ENCODE measurements around the gene PCDHGA8. TPM values are rescaled to one million over a fixed set of nuclear protein-coding genes. Genes with fewer than 3 reads are reported as not detected.

The PCDHGA8 gene
- total RNA-seq (not detected), total RNA-seq (0 to 1.6 (median 0.11) reads per million in 172 experiments)
- not detected for polyA plus RNA-seq (2013, experiment 1 of 2)
- polyA plus RNA-seq (2013, experiment 2 of 2): 0.03 TPM

- TF ChIP-seq CTCF (IDR thresholded peaks at IDR 0.05): no peak
- Mint-ChIP-seq H3K4me3 (no peak within 1 kb of the TSS), H3K4me1 (ENCODE audit: low read depth) (no peaks in the 10 kb centered on the region), H3K27ac (no peak within 1 kb of the TSS), H3K9me3 (peaks cover 19% of the 10 kb centered on the region), H3K36me3 (ENCODE audit: low read depth) (peaks cover 20% of the 10 kb centered on the region), H3K27me3 (peaks cover 85% of the 10 kb centered on the region)
- Histone ChIP-seq H3K27ac (ENCODE audit: low read depth in 1 of 2, low read length in 2 of 2) (no peak within 1 kb of the TSS), H3K9me3 (ENCODE audit: control insufficient read depth in 1 of 2, insufficient read depth in 1 of 2, low read length in 2 of 2) (peaks cover 49 to 53% of the 10 kb centered on the region in 2 experiments), H3K27me3 (ENCODE audit: control insufficient read depth in 1 of 2, insufficient read depth in 2 of 2, low read length in 2 of 2) (peaks cover 53 to 89% of the 10 kb centered on the region in 2 experiments), H3K4me1 (ENCODE audit: insufficient read depth, low read length) (no peaks in the 10 kb centered on the region), H3K4me3 (ENCODE audit: low read length) (no peak within 1 kb of the TSS), H3K36me3 (ENCODE audit: insufficient read depth, low read length) (no peaks in the 10 kb centered on the region)
- intact Hi-C loops (cut with DNase I, micrococcal nuclease): no loop called here
- ChIA-PET CTCF (interaction anchor here (0.9 to 1.0 kb wide), 2 partner anchors 23 to 171 kb away, joined by 3 to 4 read pairs; partner anchors contain the start of gene PCDHGB3), POLR2A (no interaction called here)
- no peak for ATAC-seq (ENCODE audit: poor library complexity)
- no peak for DNase-seq
Observed at GRCh38 chr5:141392429-141393198, at the start of gene PCDHGA8. Gene PCDHGA8 (plus strand): TSS chr5:141392633. CDS start chr5:141392814, 181 bp downstream.

GRCh38 chr5:141342773-141343172 lies 49.7 kb upstream of the PCDHGA8 start:
- ChIA-PET POLR2A (no interaction called here), CTCF (interaction anchor here (1.0 to 1.7 kb wide), 2 partner anchors 23 to 215 kb away, joined by 3 to 6 read pairs; partner anchors contain the start of gene TAF7)
- Mint-ChIP-seq H3K27ac (no peak overlapping the region), H3K9me3 (peaks cover 18% of the 10 kb centered on the region), H3K27me3 (peaks cover 87% of the 10 kb centered on the region), H3K4me1 (ENCODE audit: low read depth) (no peaks in the 10 kb centered on the region), H3K4me3 (no peak overlapping the region), H3K36me3 (ENCODE audit: low read depth) (peaks cover 45% of the 10 kb centered on the region)
- no peak for TF ChIP-seq CTCF (IDR thresholded peaks at IDR 0.05)
- Histone ChIP-seq H3K4me1 (ENCODE audit: insufficient read depth, low read length) (no peaks in the 10 kb centered on the region), H3K9me3 (ENCODE audit: control insufficient read depth in 1 of 2, insufficient read depth in 1 of 2, low read length in 2 of 2) (peaks cover 46 to 58% of the 10 kb centered on the region in 2 experiments), H3K27ac (ENCODE audit: low read depth in 1 of 2, low read length in 2 of 2) (no peak overlapping the region), H3K4me3 (ENCODE audit: low read length) (no peak overlapping the region), H3K27me3 (ENCODE audit: control insufficient read depth in 1 of 2, insufficient read depth in 2 of 2, low read length in 2 of 2) (peaks cover 58 to 62% of the 10 kb centered on the region in 2 experiments), H3K36me3 (ENCODE audit: insufficient read depth, low read length) (no peaks in the 10 kb centered on the region)
- no peak for ATAC-seq (ENCODE audit: poor library complexity)
- no peak for DNase-seq
- intact Hi-C loops (cut with DNase I, micrococcal nuclease): no loop called here

- peaks cover 61 to 62% of the 10 kb centered on the region in 2 experiments for H3K27me3 ChIP-seq (ENCODE audit: control insufficient read depth in 1 of 2, insufficient read depth in 2 of 2, low read length in 2 of 2)
- no peaks in the 10 kb centered on the region for H3K36me3 ChIP-seq (ENCODE audit: insufficient read depth, low read length)
- H3K4me1 Mint-ChIP-seq (ENCODE audit: low read depth): no peaks in the 10 kb centered on the region
- DNase-seq (peak in 4 of 14 experiments; percentile 11 to 34 (median 24)), ATAC-seq (ENCODE audit: poor library complexity) (no peak)
- peak within 1 kb of the TSS; percentile 9 for H3K4me3 ChIP-seq (ENCODE audit: low read length)
- CTCF ChIA-PET: interaction anchor here (1.0 to 1.7 kb wide), 3 partner anchors 24 to 220 kb away, joined by 3 to 6 read pairs (median 4); partner anchors contain the start of gene TAF7
- peak within 1 kb of the TSS; percentile 27 for H3K4me3 Mint-ChIP-seq
- peaks cover 87% of the 10 kb centered on the region for H3K27me3 Mint-ChIP-seq
- peaks cover 40 to 58% of the 10 kb centered on the region in 2 experiments for H3K9me3 ChIP-seq (ENCODE audit: control insufficient read depth in 1 of 2, insufficient read depth in 1 of 2, low read length in 2 of 2)
- intact Hi-C loops (cut with DNase I, micrococcal nuclease): no loop called here
- no peaks in the 10 kb centered on the region for H3K4me1 ChIP-seq (ENCODE audit: insufficient read depth, low read length)
- TF ChIP-seq CTCF (IDR thresholded peaks at IDR 0.05): no peak
- no peak within 1 kb of the TSS for H3K27ac ChIP-seq (ENCODE audit: low read depth in 1 of 2, low read length in 2 of 2)
- peaks cover 41% of the 10 kb centered on the region for H3K36me3 Mint-ChIP-seq (ENCODE audit: low read depth)
- peaks cover 18% of the 10 kb centered on the region for H3K9me3 Mint-ChIP-seq
- H3K27ac Mint-ChIP-seq: no peak within 1 kb of the TSS
- POLR2A ChIA-PET: interaction anchor here (1.1 kb wide), 1 partner anchor 23 kb away, joined by 5 read pairs; the partner anchor contains the start of gene TAF7
Observed at GRCh38 chr5:141343242-141343952, 49.0 kb upstream of the PCDHGA8 start, which contains the start of gene PCDHGA3. Gene PCDHGA3 (plus strand): TSS chr5:141343829. CDS start chr5:141344034, 205 bp downstream.
